ENCODE measurements around the gene SKI. TPM values are rescaled to one million over a fixed set of nuclear protein-coding genes. Genes with fewer than 3 reads are reported as not detected.

SKI gene
- total and polyA plus RNA-seq, 5 donors from 2014 or later = 0.25 to 218 (median 0.35) TPM

GRCh38 chr1:2234762-2235113 is 6.6 kb downstream of the SKI start:
- peaks cover 0 to 1% (median 0%) of the 10 kb centered on the region in 7 donors for H3K9me3 Mint-ChIP-seq
- no peaks in the 10 kb centered on the region for H3K9me3 ChIP-seq (ENCODE audit: control insufficient read depth in 2 of 2, low read length in 2 of 2)

DNA sequence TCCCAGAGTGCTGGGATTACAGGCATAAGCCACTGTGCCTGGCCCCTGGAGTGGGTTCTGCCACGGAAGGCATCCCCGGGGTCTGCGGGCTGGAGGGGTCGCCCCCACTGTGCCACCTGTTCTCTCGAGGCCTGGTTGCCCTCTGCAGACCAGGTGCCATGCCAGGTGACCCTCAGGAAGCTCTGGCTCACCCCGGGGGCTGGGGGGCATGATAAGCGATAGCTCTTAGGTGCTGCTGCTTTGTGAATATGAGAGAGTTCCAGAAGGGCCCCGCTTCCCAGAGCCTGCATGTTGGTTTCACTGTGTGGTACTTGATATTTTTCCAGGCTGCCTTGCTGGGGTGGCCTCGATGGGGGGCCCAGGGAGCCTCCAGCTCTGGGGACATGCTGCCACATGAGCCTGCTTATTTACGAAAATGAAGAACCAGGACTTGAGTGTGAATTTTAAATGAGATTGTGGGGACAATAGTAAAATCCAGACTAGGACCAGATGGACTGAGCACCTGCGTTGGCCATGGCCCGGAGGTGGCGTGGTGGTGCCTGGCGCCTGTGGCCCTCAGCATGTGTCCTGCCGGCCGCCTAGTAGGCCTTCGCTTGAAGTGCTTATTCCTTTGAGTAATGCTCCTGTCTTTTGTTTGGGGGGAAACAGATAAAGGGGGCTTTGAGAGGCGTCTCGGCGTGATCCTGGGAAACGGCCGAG is 7.3 kb downstream of the SKI start:
- Mint-ChIP-seq H3K4me1 (peaks cover 13 to 95% (median 53%) of the 10 kb centered on the region in 4 donors), H3K27ac (peak overlapping the region; percentile 91 to 99 (median 92)), H3K9me3 (peaks cover 0 to 1% (median 0%) of the 10 kb centered on the region in 7 donors), H3K36me3 (no peaks in the 10 kb centered on the region), H3K4me3 (peak overlapping the region; percentile 92 to 97 (median 95)), H3K27me3 (peaks cover 14% of the 10 kb centered on the region)
- ATAC-seq (ENCODE audit: low read depth in 2 of 2) (no peak), DNase-seq (no peak)
- Histone ChIP-seq H3K36me3 (ENCODE audit: control insufficient read depth, insufficient read depth, low read length) (no peaks in the 10 kb centered on the region), H3K4me1 (ENCODE audit: control insufficient read depth, insufficient read depth, low read length, poor library complexity, severe bottlenecking) (peaks cover 99% of the 10 kb centered on the region), H3K9me3 (ENCODE audit: control insufficient read depth in 2 of 2, low read length in 2 of 2) (no peaks in the 10 kb centered on the region), H3K4me3 (ENCODE audit: low read depth, low read length) (no peak overlapping the region), H3K27ac (ENCODE audit: insufficient read depth, low read length, poor library complexity, severe bottlenecking) (peak overlapping the region; percentile 84), H3K27me3 (ENCODE audit: control insufficient read depth, insufficient read depth, low read length) (no peaks in the 10 kb centered on the region)

More at GRCh38 chr1:2234762-2235113, 6.6 kb downstream of the SKI start:
- H3K4me3 ChIP-seq (ENCODE audit: low read depth, low read length) = peak overlapping the region; percentile 66
- peaks cover 96% of the 10 kb centered on the region for H3K4me1 ChIP-seq (ENCODE audit: control insufficient read depth, insufficient read depth, low read length, poor library complexity, severe bottlenecking)
- H3K27me3 Mint-ChIP-seq = peaks cover 14% of the 10 kb centered on the region
- H3K4me1 Mint-ChIP-seq = peaks cover 13 to 88% (median 47%) of the 10 kb centered on the region in 4 donors
- H3K27me3 ChIP-seq (ENCODE audit: control insufficient read depth, insufficient read depth, low read length) = no peaks in the 10 kb centered on the region
- peak overlapping the region; percentile 95 to 99 (median 96) for H3K4me3 Mint-ChIP-seq
- ATAC-seq (ENCODE audit: low read depth in 2 of 2) = peak in 1 of 2 donors; percentile 14
- peak overlapping the region; percentile 84 for H3K27ac ChIP-seq (ENCODE audit: insufficient read depth, low read length, poor library complexity, severe bottlenecking)
- peak in 1 of 3 donors; percentile 65 for DNase-seq
- H3K36me3 Mint-ChIP-seq = no peaks in the 10 kb centered on the region
- H3K27ac Mint-ChIP-seq = peak overlapping the region; percentile 98 to 99 (median 99)
- no peaks in the 10 kb centered on the region for H3K36me3 ChIP-seq (ENCODE audit: control insufficient read depth, insufficient read depth, low read length)

DNA sequence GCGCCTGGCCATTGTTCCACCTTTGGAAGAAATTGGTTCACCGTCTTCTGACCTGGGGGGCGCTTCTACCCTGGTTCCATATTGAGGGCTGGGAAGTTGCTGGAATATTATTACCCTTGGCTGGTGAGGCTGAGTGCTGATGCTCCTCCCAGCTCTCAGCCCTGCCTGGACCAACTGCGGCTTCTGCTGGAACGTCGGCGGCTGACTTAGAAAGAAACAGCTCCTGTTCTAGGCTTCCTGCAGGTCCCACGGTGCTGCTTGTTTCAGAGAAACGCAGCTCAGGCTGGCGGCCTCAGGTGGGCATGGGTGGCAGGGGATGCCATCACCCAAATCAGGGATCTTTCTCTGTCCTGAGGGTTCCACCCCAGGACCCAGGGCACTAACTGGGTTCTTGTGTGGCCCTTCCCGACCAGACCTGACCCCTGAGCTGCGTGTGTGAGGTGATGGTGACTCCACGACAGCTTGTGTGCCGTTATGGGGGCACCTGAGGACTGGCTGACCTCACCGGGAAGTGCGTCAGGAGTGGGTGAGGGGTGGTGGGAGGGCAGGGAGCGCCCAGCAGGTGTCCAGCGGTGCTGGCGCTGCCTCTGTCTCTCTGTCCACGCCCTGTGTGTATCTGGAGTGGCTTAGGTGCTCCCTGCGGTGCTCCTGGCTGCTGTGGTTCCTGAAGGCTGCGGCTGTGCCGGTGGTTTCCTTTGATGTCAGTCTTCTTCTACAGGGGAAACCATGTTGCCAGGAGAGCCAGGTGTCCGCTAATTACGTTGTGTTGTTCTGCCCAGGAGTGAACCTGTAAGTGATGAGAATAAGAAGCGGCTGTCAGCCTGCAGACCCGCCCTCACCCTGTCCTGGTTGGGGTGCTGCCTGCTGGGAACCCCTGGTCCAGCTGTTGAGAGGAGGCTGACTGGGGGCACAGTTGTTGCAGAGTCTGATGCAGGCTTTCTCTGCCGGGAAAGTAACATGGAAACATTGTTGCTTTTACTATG is 8.9 kb downstream of the SKI start:
- ATAC-seq (ENCODE audit: low read depth in 2 of 2) = peak in 1 of 2 donors; percentile 10
- Mint-ChIP-seq H3K27ac (peak overlapping the region; percentile 91 to 99 (median 92)), H3K4me3 (peak overlapping the region; percentile 82 to 95 (median 90)), H3K4me1 (peaks cover 13 to 96% (median 53%) of the 10 kb centered on the region in 4 donors), H3K9me3 (peaks cover 0 to 1% (median 0%) of the 10 kb centered on the region in 7 donors), H3K27me3 (peaks cover 11% of the 10 kb centered on the region), H3K36me3 (peaks cover 4% of the 10 kb centered on the region)
- peak; percentile 63 to 76 (median 64) for DNase-seq
- H3K4me3 ChIP-seq (ENCODE audit: low read depth, low read length) = peak overlapping the region; percentile 68
- peaks cover 97% of the 10 kb centered on the region for H3K4me1 ChIP-seq (ENCODE audit: control insufficient read depth, insufficient read depth, low read length, poor library complexity, severe bottlenecking)
- peak overlapping the region; percentile 71 for H3K27ac ChIP-seq (ENCODE audit: insufficient read depth, low read length, poor library complexity, severe bottlenecking)
- no peaks in the 10 kb centered on the region for H3K9me3 ChIP-seq (ENCODE audit: control insufficient read depth in 2 of 2, low read length in 2 of 2)
- peaks cover 11% of the 10 kb centered on the region for H3K36me3 ChIP-seq (ENCODE audit: control insufficient read depth, insufficient read depth, low read length)
- H3K27me3 ChIP-seq (ENCODE audit: control insufficient read depth, insufficient read depth, low read length) = no peaks in the 10 kb centered on the region

- Mint-ChIP-seq H3K9me3 (peaks cover 0 to 1% (median 0%) of the 10 kb centered on the region in 7 donors), H3K27me3 (peaks cover 10% of the 10 kb centered on the region), H3K36me3 (peaks cover 6% of the 10 kb centered on the region), H3K4me3 (peak overlapping the region; percentile 82 to 95 (median 90)), H3K27ac (peak overlapping the region; percentile 91 to 99 (median 92)), H3K4me1 (peaks cover 13 to 96% (median 55%) of the 10 kb centered on the region in 4 donors)
- H3K4me3 ChIP-seq (ENCODE audit: low read depth, low read length) = peak overlapping the region; percentile 68
- no peak for DNase-seq
- H3K27ac ChIP-seq (ENCODE audit: insufficient read depth, low read length, poor library complexity, severe bottlenecking) = peak overlapping the region; percentile 71
- no peak for ATAC-seq (ENCODE audit: low read depth in 2 of 2)
- H3K9me3 ChIP-seq (ENCODE audit: control insufficient read depth in 2 of 2, low read length in 2 of 2) = no peaks in the 10 kb centered on the region
- H3K27me3 ChIP-seq (ENCODE audit: control insufficient read depth, insufficient read depth, low read length) = no peaks in the 10 kb centered on the region
- H3K36me3 ChIP-seq (ENCODE audit: control insufficient read depth, insufficient read depth, low read length) = peaks cover 16% of the 10 kb centered on the region
- H3K4me1 ChIP-seq (ENCODE audit: control insufficient read depth, insufficient read depth, low read length, poor library complexity, severe bottlenecking) = peaks cover 97% of the 10 kb centered on the region
These were observed 9.7 kb downstream of the SKI start for GRCh38 chr1:2237773-2238172.

- Histone ChIP-seq H3K4me1 (ENCODE audit: control insufficient read depth, insufficient read depth, low read length, poor library complexity, severe bottlenecking) (peaks cover 97% of the 10 kb centered on the region), H3K4me3 (ENCODE audit: low read depth, low read length) (no peak overlapping the region), H3K9me3 (ENCODE audit: control insufficient read depth in 2 of 2, low read length in 2 of 2) (no peaks in the 10 kb centered on the region), H3K27ac (ENCODE audit: insufficient read depth, low read length, poor library complexity, severe bottlenecking) (peak overlapping the region; percentile 71), H3K36me3 (ENCODE audit: control insufficient read depth, insufficient read depth, low read length) (peaks cover 23% of the 10 kb centered on the region), H3K27me3 (ENCODE audit: control insufficient read depth, insufficient read depth, low read length) (no peaks in the 10 kb centered on the region)
- ATAC-seq (ENCODE audit: low read depth in 2 of 2) (no peak), DNase-seq (no peak)
- peaks cover 7% of the 10 kb centered on the region for H3K27me3 Mint-ChIP-seq
- peaks cover 13 to 96% (median 57%) of the 10 kb centered on the region in 4 donors for H3K4me1 Mint-ChIP-seq
- peaks cover 0 to 1% (median 0%) of the 10 kb centered on the region in 7 donors for H3K9me3 Mint-ChIP-seq
- H3K27ac Mint-ChIP-seq = peak overlapping the region in 2 of 3 donors; percentile 20 to 52
- H3K4me3 Mint-ChIP-seq = peak overlapping the region in 1 of 4 donors; percentile 27
- H3K36me3 Mint-ChIP-seq = peaks cover 9% of the 10 kb centered on the region
These were observed 10.4 kb downstream of the SKI start for GRCh38 chr1:2238361-2239012.

- peaks cover 12% of the 10 kb centered on the region for H3K36me3 Mint-ChIP-seq
- H3K4me1 Mint-ChIP-seq = peaks cover 13 to 95% (median 60%) of the 10 kb centered on the region in 4 donors
- Histone ChIP-seq H3K27ac (ENCODE audit: insufficient read depth, low read length, poor library complexity, severe bottlenecking) (peak overlapping the region; percentile 49), H3K27me3 (ENCODE audit: control insufficient read depth, insufficient read depth, low read length) (no peaks in the 10 kb centered on the region), H3K4me3 (ENCODE audit: low read depth, low read length) (no peak overlapping the region), H3K4me1 (ENCODE audit: control insufficient read depth, insufficient read depth, low read length, poor library complexity, severe bottlenecking) (peaks cover 94% of the 10 kb centered on the region), H3K9me3 (ENCODE audit: control insufficient read depth in 2 of 2, low read length in 2 of 2) (no peaks in the 10 kb centered on the region), H3K36me3 (ENCODE audit: control insufficient read depth, insufficient read depth, low read length) (peaks cover 25% of the 10 kb centered on the region)
- H3K9me3 Mint-ChIP-seq = peaks cover 0 to 1% (median 0%) of the 10 kb centered on the region in 7 donors
- H3K27ac Mint-ChIP-seq = peak overlapping the region in 2 of 3 donors; percentile 52 to 90
- DNase-seq (no peak), ATAC-seq (ENCODE audit: low read depth in 2 of 2) (no peak)
- H3K27me3 Mint-ChIP-seq = peaks cover 5% of the 10 kb centered on the region
- H3K4me3 Mint-ChIP-seq = peak overlapping the region in 3 of 4 donors; percentile 46 to 77 (median 73)
These were observed 10.9 kb downstream of the SKI start for GRCh38 chr1:2239013-2239370.

GRCh38 chr1:2239384-2239985 is 11.4 kb downstream of the SKI start:
- Histone ChIP-seq H3K4me3 (ENCODE audit: low read depth, low read length) (no peak overlapping the region), H3K9me3 (ENCODE audit: control insufficient read depth in 2 of 2, low read length in 2 of 2) (no peaks in the 10 kb centered on the region), H3K27ac (ENCODE audit: insufficient read depth, low read length, poor library complexity, severe bottlenecking) (peak overlapping the region; percentile 49), H3K4me1 (ENCODE audit: control insufficient read depth, insufficient read depth, low read length, poor library complexity, severe bottlenecking) (peaks cover 92% of the 10 kb centered on the region), H3K27me3 (ENCODE audit: control insufficient read depth, insufficient read depth, low read length) (no peaks in the 10 kb centered on the region), H3K36me3 (ENCODE audit: control insufficient read depth, insufficient read depth, low read length) (peaks cover 25% of the 10 kb centered on the region)
- ATAC-seq (ENCODE audit: low read depth in 2 of 2) = no peak
- peak overlapping the region; percentile 69 to 83 (median 75) for H3K4me3 Mint-ChIP-seq
- DNase-seq = no peak
- peak overlapping the region; percentile 73 to 94 (median 90) for H3K27ac Mint-ChIP-seq
- peaks cover 13% of the 10 kb centered on the region for H3K36me3 Mint-ChIP-seq
- peaks cover 2% of the 10 kb centered on the region for H3K27me3 Mint-ChIP-seq
- peaks cover 13 to 94% (median 57%) of the 10 kb centered on the region in 4 donors for H3K4me1 Mint-ChIP-seq
- peaks cover 0 to 1% (median 0%) of the 10 kb centered on the region in 7 donors for H3K9me3 Mint-ChIP-seq
